Mucosa of stomach (tissue), 1 donor: Measurements from ENCODE around the gene RAPGEF5.

ENCODE experiments used
- H3K27me3 ChIP-seq: one replicate; pipeline ENCODE4 v1.7.0; 2013; ENCODE audit warnings: mild to moderate bottlenecking, low read length; ENCODE audit not compliant: control insufficient read depth, insufficient read depth
- H3K36me3 ChIP-seq: one replicate; pipeline ENCODE4 v1.7.0; 2013; ENCODE audit warnings: low read length; ENCODE audit not compliant: control insufficient read depth, insufficient read depth
- H3K4me1 ChIP-seq: one replicate; pipeline ENCODE4 v1.7.0; 2013; ENCODE audit warnings: mild to moderate bottlenecking, low read length; ENCODE audit not compliant: control insufficient read depth, insufficient read depth
- H3K4me3 ChIP-seq: one replicate; pipeline ENCODE4 v1.7.0; 2013; ENCODE audit warnings: low read length
- H3K9ac ChIP-seq: one replicate; pipeline ENCODE4 v1.7.0; 2013; ENCODE audit warnings: mild to moderate bottlenecking, low read length, moderate library complexity
- H3K9me3 ChIP-seq: one replicate; pipeline ENCODE4 v1.7.0; 2013; ENCODE audit warnings: mild to moderate bottlenecking, low read length, moderate library complexity; ENCODE audit not compliant: control insufficient read depth
- donor health status: Pancreatic carcinoma.

Gene RAPGEF5

GRCh38 chr7:22373911-22374310 is 17.0 kb upstream of the RAPGEF5 start:
- Histone ChIP-seq H3K27me3 (no peaks in the 10 kb centered on the region), H3K9ac (no peak overlapping the region), H3K9me3 (no peaks in the 10 kb centered on the region), H3K4me1 (peaks cover 40% of the 10 kb centered on the region), H3K4me3 (no peak overlapping the region), H3K36me3 (no peaks in the 10 kb centered on the region)

GRCh38 chr7:22373388-22373787 is 16.4 kb upstream of the RAPGEF5 start:
- Histone ChIP-seq H3K9ac (peak overlapping the region; percentile 18), H3K4me3 (no peak overlapping the region), H3K36me3 (no peaks in the 10 kb centered on the region), H3K9me3 (no peaks in the 10 kb centered on the region), H3K4me1 (peaks cover 37% of the 10 kb centered on the region), H3K27me3 (no peaks in the 10 kb centered on the region)

GRCh38 chr7:22372863-22373262 is 15.9 kb upstream of the RAPGEF5 start:
- H3K36me3 ChIP-seq: no peaks in the 10 kb centered on the region
- no peak overlapping the region for H3K4me3 ChIP-seq
- H3K27me3 ChIP-seq: no peaks in the 10 kb centered on the region
- H3K4me1 ChIP-seq: peaks cover 33% of the 10 kb centered on the region
- peak overlapping the region; percentile 18 for H3K9ac ChIP-seq
- no peaks in the 10 kb centered on the region for H3K9me3 ChIP-seq

GRCh38 chr7:22371878-22372277 is 14.9 kb upstream of the RAPGEF5 start:
- Histone ChIP-seq H3K9ac (no peak overlapping the region), H3K36me3 (no peaks in the 10 kb centered on the region), H3K9me3 (no peaks in the 10 kb centered on the region), H3K4me3 (no peak overlapping the region), H3K4me1 (peaks cover 29% of the 10 kb centered on the region), H3K27me3 (no peaks in the 10 kb centered on the region)

GRCh38 chr7:22364900-22365299 is 7.9 kb upstream of the RAPGEF5 start:
- Histone ChIP-seq H3K4me3 (no peak overlapping the region), H3K27me3 (no peaks in the 10 kb centered on the region), H3K9me3 (no peaks in the 10 kb centered on the region), H3K9ac (no peak overlapping the region), H3K36me3 (no peaks in the 10 kb centered on the region), H3K4me1 (peaks cover 9% of the 10 kb centered on the region)

GRCh38 chr7:22363756-22364422 is 6.9 kb upstream of the RAPGEF5 start:
- Histone ChIP-seq H3K4me1 (peaks cover 9% of the 10 kb centered on the region), H3K27me3 (no peaks in the 10 kb centered on the region), H3K4me3 (no peak overlapping the region), H3K9ac (no peak overlapping the region), H3K36me3 (no peaks in the 10 kb centered on the region), H3K9me3 (no peaks in the 10 kb centered on the region)

GRCh38 chr7:22361795-22362194 is 4.8 kb upstream of the RAPGEF5 start:
- H3K4me1 ChIP-seq: peaks cover 17% of the 10 kb centered on the region
- no peaks in the 10 kb centered on the region for H3K9me3 ChIP-seq
- no peak overlapping the region for H3K9ac ChIP-seq
- no peaks in the 10 kb centered on the region for H3K27me3 ChIP-seq
- H3K4me3 ChIP-seq: no peak overlapping the region
- H3K36me3 ChIP-seq: no peaks in the 10 kb centered on the region

- H3K9me3 ChIP-seq: no peaks in the 10 kb centered on the region
- H3K9ac ChIP-seq: no peak overlapping the region
- no peaks in the 10 kb centered on the region for H3K27me3 ChIP-seq
- no peak overlapping the region for H3K4me3 ChIP-seq
- peaks cover 17% of the 10 kb centered on the region for H3K4me1 ChIP-seq
- H3K36me3 ChIP-seq: no peaks in the 10 kb centered on the region
Observed at GRCh38 chr7:22361320-22361719, 4.4 kb upstream of the RAPGEF5 start.

GRCh38 chr7:22358820-22359697 is 2.1 kb upstream of the RAPGEF5 start:
- Histone ChIP-seq H3K4me3 (no peak overlapping the region), H3K27me3 (no peaks in the 10 kb centered on the region), H3K9ac (no peak overlapping the region), H3K9me3 (peaks cover 5% of the 10 kb centered on the region), H3K36me3 (no peaks in the 10 kb centered on the region), H3K4me1 (peaks cover 24% of the 10 kb centered on the region)

GRCh38 chr7:22357311-22358175 is 589 bp upstream of the RAPGEF5 start:
- Histone ChIP-seq H3K4me1 (peaks cover 24% of the 10 kb centered on the region), H3K27me3 (no peaks in the 10 kb centered on the region), H3K9me3 (peaks cover 5% of the 10 kb centered on the region), H3K9ac (no peak overlapping the region), H3K4me3 (no peak overlapping the region), H3K36me3 (no peaks in the 10 kb centered on the region)

GRCh38 chr7:22356010-22356691 is 803 bp downstream of the RAPGEF5 start:
- peaks cover 5% of the 10 kb centered on the region for H3K9me3 ChIP-seq
- no peaks in the 10 kb centered on the region for H3K27me3 ChIP-seq
- peak overlapping the region; percentile 47 for H3K9ac ChIP-seq
- H3K36me3 ChIP-seq: no peaks in the 10 kb centered on the region
- peaks cover 21% of the 10 kb centered on the region for H3K4me1 ChIP-seq
- H3K4me3 ChIP-seq: peak overlapping the region; percentile 78
